WTC11 (cell line): ENCODE measurements around the gene CIT.

Experiments used
- ELF4 ChIP-seq: sonication (generic); formaldehyde crosslinking; IDR thresholded peaks from 2 replicates; pipeline ENCODE4 v1.8.1; 2022; ENCODE audit warnings: low read depth, mild to moderate bottlenecking, moderate library complexity, missing genetic modification reagents
- MAX ChIP-seq: sonication (generic); formaldehyde crosslinking; IDR thresholded peaks from 2 replicates; pipeline ENCODE4 v1.8.0; 2022; ENCODE audit warnings: mild to moderate bottlenecking, missing genetic modification reagents
- NR2C2 ChIP-seq: sonication (generic); formaldehyde crosslinking; IDR thresholded peaks from 2 replicates; pipeline ENCODE4 v1.8.0; 2022; ENCODE audit warnings: mild to moderate bottlenecking, missing genetic modification reagents
- ZNF232 ChIP-seq: sonication (generic); formaldehyde crosslinking; IDR thresholded peaks from 2 replicates; pipeline ENCODE4 v1.8.0; 2022; ENCODE audit warnings: mild to moderate bottlenecking, missing genetic modification reagents
- TF ChIP-seq, protein P1 (sequence below): fragments of 250-450 bp; sonication (Bioruptor Pico); IDR thresholded peaks from 2 replicates; pipeline ENCODE4 v1.9.0; 2021; ENCODE audit warnings: mild to moderate bottlenecking
- TF ChIP-seq, protein P2 (sequence below): fragments of 200-600 bp; IDR thresholded peaks from 2 replicates; pipeline ENCODE4 v1.8.0; 2022; ENCODE audit warnings: antibody characterized with exemption

- no peak for TF ChIP-seq MAX (CRISPR knock-in tag)
- no peak for TF ChIP-seq ZNF232
- TF ChIP-seq, protein P1, sequence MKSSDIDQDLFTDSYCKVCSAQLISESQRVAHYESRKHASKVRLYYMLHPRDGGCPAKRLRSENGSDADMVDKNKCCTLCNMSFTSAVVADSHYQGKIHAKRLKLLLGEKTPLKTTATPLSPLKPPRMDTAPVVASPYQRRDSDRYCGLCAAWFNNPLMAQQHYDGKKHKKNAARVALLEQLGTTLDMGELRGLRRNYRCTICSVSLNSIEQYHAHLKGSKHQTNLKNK: no peak
- TF ChIP-seq, protein P2, sequence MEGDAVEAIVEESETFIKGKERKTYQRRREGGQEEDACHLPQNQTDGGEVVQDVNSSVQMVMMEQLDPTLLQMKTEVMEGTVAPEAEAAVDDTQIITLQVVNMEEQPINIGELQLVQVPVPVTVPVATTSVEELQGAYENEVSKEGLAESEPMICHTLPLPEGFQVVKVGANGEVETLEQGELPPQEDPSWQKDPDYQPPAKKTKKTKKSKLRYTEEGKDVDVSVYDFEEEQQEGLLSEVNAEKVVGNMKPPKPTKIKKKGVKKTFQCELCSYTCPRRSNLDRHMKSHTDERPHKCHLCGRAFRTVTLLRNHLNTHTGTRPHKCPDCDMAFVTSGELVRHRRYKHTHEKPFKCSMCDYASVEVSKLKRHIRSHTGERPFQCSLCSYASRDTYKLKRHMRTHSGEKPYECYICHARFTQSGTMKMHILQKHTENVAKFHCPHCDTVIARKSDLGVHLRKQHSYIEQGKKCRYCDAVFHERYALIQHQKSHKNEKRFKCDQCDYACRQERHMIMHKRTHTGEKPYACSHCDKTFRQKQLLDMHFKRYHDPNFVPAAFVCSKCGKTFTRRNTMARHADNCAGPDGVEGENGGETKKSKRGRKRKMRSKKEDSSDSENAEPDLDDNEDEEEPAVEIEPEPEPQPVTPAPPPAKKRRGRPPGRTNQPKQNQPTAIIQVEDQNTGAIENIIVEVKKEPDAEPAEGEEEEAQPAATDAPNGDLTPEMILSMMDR: no peak
- no peak for TF ChIP-seq ELF4 (CRISPR knock-in tag)
- TF ChIP-seq NR2C2: no peak
These were observed 203.5 kb downstream of the CIT start for GRCh38 chr12:119673634-119674033.
